GM23338 (cell line): ENCODE results near the gene RESP18. TPM values are rescaled to one million over a fixed set of nuclear protein-coding genes. Genes with fewer than 3 reads are reported as not detected.

Experiments
- ATAC-seq: fragments of 200-7000 bp; cut with Tn5 transposase; 3 replicates; pipeline ENCODE4 v1.9.1; 2020
- DNase-seq: peaks from one replicate; pipeline ENCODE4 v3.0.0-alpha.2; 2015; ENCODE audit warnings: low spot score
- H2AFZ ChIP-seq: fragments of 200-600 bp; sonication (generic); 2 replicates; pipeline ENCODE4 v1.8.0; 2016; ENCODE audit warnings: antibody characterized with exemption, mild to moderate bottlenecking, moderate library complexity
- H3F3A ChIP-seq: fragments of 200-600 bp; sonication (generic); replicated peaks from 2 replicates; pipeline ENCODE4 v1.8.0; 2017; ENCODE audit warnings: antibody characterized with exemption, mixed run types, low read depth
- H3K27ac ChIP-seq: fragments of 200-600 bp; sonication (generic); 2 replicates; pipeline ENCODE4 v1.6.1; 2016; ENCODE audit warnings: low read depth
- H3K27me3 ChIP-seq: fragments of 200-600 bp; sonication (generic); 2 replicates; pipeline ENCODE4 v1.8.0; 2016; ENCODE audit warnings: mild to moderate bottlenecking, mixed run types, moderate library complexity; ENCODE audit not compliant: insufficient read depth
- H3K36me3 ChIP-seq: fragments of 200-600 bp; sonication (generic); 2 replicates; pipeline ENCODE4 v1.8.0; 2016; ENCODE audit warnings: mild to moderate bottlenecking; ENCODE audit not compliant: insufficient read depth
- H3K4me1 ChIP-seq: fragments of 200-600 bp; sonication (generic); 2 replicates; pipeline ENCODE4 v1.8.0; 2016; ENCODE audit warnings: mild to moderate bottlenecking, moderate library complexity; ENCODE audit not compliant: insufficient read depth
- H3K4me2 ChIP-seq: fragments of 200-600 bp; sonication (generic); 2 replicates; pipeline ENCODE4 v1.7.1; 2017; ENCODE audit warnings: mixed run types
- H3K4me3 ChIP-seq: fragments of 200-600 bp; sonication (generic); 2 replicates; pipeline ENCODE4 v1.6.1; 2016; ENCODE audit warnings: mixed run types
- H3K79me2 ChIP-seq: fragments of 200-600 bp; sonication (generic); replicated peaks from 2 replicates; pipeline ENCODE4 v1.8.0; 2017; ENCODE audit warnings: mild to moderate bottlenecking; ENCODE audit not compliant: insufficient read depth
- H3K9me2 ChIP-seq: fragments of 200-600 bp; sonication (generic); 2 replicates; pipeline ENCODE4 v1.8.0; 2017; ENCODE audit not compliant: insufficient read depth
- H4K20me1 ChIP-seq: fragments of 200-600 bp; sonication (generic); replicated peaks from 2 replicates; pipeline ENCODE4 v1.8.0; 2017; ENCODE audit warnings: mild to moderate bottlenecking; ENCODE audit not compliant: insufficient read depth
- H3K27ac Mint-ChIP-seq: 2 replicates; pipeline ENCODE4 v1.8.0; 2020; ENCODE audit warnings: inconsistent platforms, mild to moderate bottlenecking, moderate library complexity, mixed read lengths
- H3K27me3 Mint-ChIP-seq: 3 replicates; pipeline ENCODE4 v1.8.0; 2022; ENCODE audit warnings: low read depth, mild to moderate bottlenecking, moderate library complexity, mixed read lengths, inconsistent platforms; ENCODE audit not compliant: insufficient read depth, poor library complexity
- H3K36me3 Mint-ChIP-seq: 3 replicates; pipeline ENCODE4 v1.8.0; 2021; ENCODE audit warnings: low read depth, mild to moderate bottlenecking, inconsistent platforms, moderate library complexity, mixed read lengths
- H3K4me1 Mint-ChIP-seq: 3 replicates; pipeline ENCODE4 v1.8.0; 2020; ENCODE audit warnings: mild to moderate bottlenecking, inconsistent platforms, mixed read lengths
- H3K4me3 Mint-ChIP-seq: 3 replicates; pipeline ENCODE4 v1.8.0; 2021; ENCODE audit warnings: moderate library complexity, mild to moderate bottlenecking, inconsistent platforms, mixed read lengths
- H3K9me3 Mint-ChIP-seq: 3 replicates; pipeline ENCODE4 v1.8.0; 2020; ENCODE audit warnings: moderate library complexity, mild to moderate bottlenecking, inconsistent platforms, mixed read lengths
- CREB1 ChIP-seq: fragments of 250-450 bp; sonication (Bioruptor Pico); IDR thresholded peaks from 2 replicates; pipeline ENCODE4 v1.5.0; 2020; ENCODE audit warnings: low read depth, mild to moderate bottlenecking, moderate library complexity
- EZH2 ChIP-seq: fragments of 200-600 bp; sonication (generic); IDR thresholded peaks from one replicate; pipeline ENCODE4 v1.8.0; 2017; ENCODE audit warnings: antibody characterized with exemption, mild to moderate bottlenecking, low read depth; ENCODE audit not compliant: unreplicated experiment
- EZH2phosphoT487 ChIP-seq: fragments of 200-600 bp; sonication (generic); IDR thresholded peaks from one replicate; pipeline ENCODE4 v1.8.1; 2018; ENCODE audit warnings: antibody characterized with exemption; ENCODE audit not compliant: unreplicated experiment
- JUNB ChIP-seq: IDR thresholded peaks from one replicate; pipeline ENCODE4 v1.6.1; 2016; ENCODE audit warnings: antibody characterized with exemption; ENCODE audit not compliant: unreplicated experiment
- NANOG ChIP-seq: IDR thresholded peaks from 2 replicates; pipeline ENCODE4 v1.6.1; 2016; ENCODE audit warnings: antibody characterized with exemption, borderline replicate concordance
- POLR2AphosphoS5 ChIP-seq: IDR thresholded peaks from 2 replicates; pipeline ENCODE4 v1.6.1; 2016; ENCODE audit warnings: antibody characterized with exemption, low read depth
- REST ChIP-seq: IDR thresholded peaks from one replicate; pipeline ENCODE4 v1.6.1; 2018; ENCODE audit warnings: antibody characterized with exemption; ENCODE audit not compliant: unreplicated experiment
- STAT1 ChIP-seq: IDR thresholded peaks from one replicate; pipeline ENCODE4 v1.6.1; 2016; ENCODE audit warnings: antibody characterized with exemption; ENCODE audit not compliant: unreplicated experiment
- ZNF114 ChIP-seq: fragments of 250-450 bp; sonication (Bioruptor Pico); IDR thresholded peaks from 2 replicates; pipeline ENCODE4 v1.5.0; 2020; ENCODE audit warnings: mild to moderate bottlenecking, moderate library complexity
- ZNF331 ChIP-seq: fragments of 250-450 bp; sonication (Bioruptor Pico); IDR thresholded peaks from 2 replicates; pipeline ENCODE4 v1.5.0; 2020; ENCODE audit warnings: low read depth, mild to moderate bottlenecking, moderate library complexity
- ZNF462 ChIP-seq: fragments of 250-450 bp; sonication (Bioruptor Pico); IDR thresholded peaks from 2 replicates; pipeline ENCODE4 v1.5.0; 2020; ENCODE audit warnings: mild to moderate bottlenecking, moderate library complexity
- polyA plus RNA-seq: library from polyadenylated mRNA; unstranded; fragments of >200 nt; fragmentation: Nextera tagmentation; extraction: Ambion mirVana; gene quantifications from 2 replicates; pipeline ENCODE4 v1.2.1, GENCODE V29; 2016
- total RNA-seq: library from RNA; depleted of rRNA; stranded (reverse); fragments of >200 nt; shearing (Covaris generic); gene quantifications from 2 replicates; pipeline ENCODE4 v1.2.3, GENCODE V29; 2014
- TF ChIP-seq, protein P1 (sequence below), 2 experiments: fragments of 200-600 bp in 1 of 2; sonication (generic) in 1 of 2; conservative IDR thresholded peaks; 2 replicates each; pipeline versions ENCODE4 v1.5.1 to v1.6.1; 2016 to 2017; ENCODE audit warnings: antibody characterized with exemption in 2 of 2, low read depth in 2 of 2, mild to moderate bottlenecking in 2 of 2, moderate library complexity in 1 of 2
- TF ChIP-seq, protein P2 (sequence below): IDR thresholded peaks from 2 replicates; pipeline ENCODE4 v1.6.1; 2016; ENCODE audit warnings: antibody characterized with exemption

The RESP18 gene
- total and polyA plus RNA-seq, 2 experiments from 2014 or later: not detected

GRCh38 chr2:219350215-219350614 is 17.7 kb upstream of the RESP18 start:
- H3F3A ChIP-seq: no peaks in the 10 kb centered on the region
- no peak overlapping the region for H3K27ac ChIP-seq
- H3K4me3 Mint-ChIP-seq: no peak overlapping the region
- no peak overlapping the region for H3K4me3 ChIP-seq
- peaks cover 3% of the 10 kb centered on the region; the same call in 2 of the 3 replicates for H3K4me1 Mint-ChIP-seq
- H3K36me3 Mint-ChIP-seq: no peaks in the 10 kb centered on the region
- no peaks in the 10 kb centered on the region for H3K79me2 ChIP-seq
- H2AFZ ChIP-seq: no peak overlapping the region
- H3K9me3 Mint-ChIP-seq: no peaks in the 10 kb centered on the region
- no peak for DNase-seq
- TF ChIP-seq STAT1: no peak
- TF ChIP-seq CREB1 (CRISPR knock-in tag): no peak
- TF ChIP-seq ZNF331: no peak
- no peak for TF ChIP-seq POLR2AphosphoS5
- no peak for TF ChIP-seq ZNF114 (CRISPR knock-in tag)
- no peak for TF ChIP-seq NANOG
- no peak for TF ChIP-seq REST
- no peak for TF ChIP-seq EZH2phosphoT487
- TF ChIP-seq JUNB: no peak
- TF ChIP-seq, protein P1, sequence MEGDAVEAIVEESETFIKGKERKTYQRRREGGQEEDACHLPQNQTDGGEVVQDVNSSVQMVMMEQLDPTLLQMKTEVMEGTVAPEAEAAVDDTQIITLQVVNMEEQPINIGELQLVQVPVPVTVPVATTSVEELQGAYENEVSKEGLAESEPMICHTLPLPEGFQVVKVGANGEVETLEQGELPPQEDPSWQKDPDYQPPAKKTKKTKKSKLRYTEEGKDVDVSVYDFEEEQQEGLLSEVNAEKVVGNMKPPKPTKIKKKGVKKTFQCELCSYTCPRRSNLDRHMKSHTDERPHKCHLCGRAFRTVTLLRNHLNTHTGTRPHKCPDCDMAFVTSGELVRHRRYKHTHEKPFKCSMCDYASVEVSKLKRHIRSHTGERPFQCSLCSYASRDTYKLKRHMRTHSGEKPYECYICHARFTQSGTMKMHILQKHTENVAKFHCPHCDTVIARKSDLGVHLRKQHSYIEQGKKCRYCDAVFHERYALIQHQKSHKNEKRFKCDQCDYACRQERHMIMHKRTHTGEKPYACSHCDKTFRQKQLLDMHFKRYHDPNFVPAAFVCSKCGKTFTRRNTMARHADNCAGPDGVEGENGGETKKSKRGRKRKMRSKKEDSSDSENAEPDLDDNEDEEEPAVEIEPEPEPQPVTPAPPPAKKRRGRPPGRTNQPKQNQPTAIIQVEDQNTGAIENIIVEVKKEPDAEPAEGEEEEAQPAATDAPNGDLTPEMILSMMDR (conservative IDR thresholded peaks at IDR 0.05; ENCODE audit: low read depth in 2 of 2): no peak
- TF ChIP-seq, protein P2, sequence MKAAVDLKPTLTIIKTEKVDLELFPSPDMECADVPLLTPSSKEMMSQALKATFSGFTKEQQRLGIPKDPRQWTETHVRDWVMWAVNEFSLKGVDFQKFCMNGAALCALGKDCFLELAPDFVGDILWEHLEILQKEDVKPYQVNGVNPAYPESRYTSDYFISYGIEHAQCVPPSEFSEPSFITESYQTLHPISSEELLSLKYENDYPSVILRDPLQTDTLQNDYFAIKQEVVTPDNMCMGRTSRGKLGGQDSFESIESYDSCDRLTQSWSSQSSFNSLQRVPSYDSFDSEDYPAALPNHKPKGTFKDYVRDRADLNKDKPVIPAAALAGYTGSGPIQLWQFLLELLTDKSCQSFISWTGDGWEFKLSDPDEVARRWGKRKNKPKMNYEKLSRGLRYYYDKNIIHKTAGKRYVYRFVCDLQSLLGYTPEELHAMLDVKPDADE: no peak
- TF ChIP-seq EZH2: no peak
- no peak for TF ChIP-seq ZNF462 (CRISPR knock-in tag)
- H3K27ac Mint-ChIP-seq: no peak overlapping the region
- no peaks in the 10 kb centered on the region for H3K9me2 ChIP-seq
- H3K4me1 ChIP-seq: no peaks in the 10 kb centered on the region
- no peak for ATAC-seq
- peaks cover 13% of the 10 kb centered on the region for H3K27me3 Mint-ChIP-seq
- peaks cover 3% of the 10 kb centered on the region; the same call in 1 of the 2 replicates for H3K27me3 ChIP-seq
- H3K36me3 ChIP-seq: no peaks in the 10 kb centered on the region
- no peak overlapping the region for H3K4me2 ChIP-seq
- H4K20me1 ChIP-seq: no peaks in the 10 kb centered on the region; the same call in 1 of the 2 replicates
